Measurements from ENCODE around the gene DGLUCY. TPM values are rescaled to one million over a fixed set of nuclear protein-coding genes. Genes with fewer than 3 reads are reported as not detected.

Gene DGLUCY
- total and polyA plus RNA-seq, 2 of the 13 experiments (the other 11 are each of a cell fraction or from before 2014, with no cell fraction given), result 14.8 to 36.3 TPM

DNA sequence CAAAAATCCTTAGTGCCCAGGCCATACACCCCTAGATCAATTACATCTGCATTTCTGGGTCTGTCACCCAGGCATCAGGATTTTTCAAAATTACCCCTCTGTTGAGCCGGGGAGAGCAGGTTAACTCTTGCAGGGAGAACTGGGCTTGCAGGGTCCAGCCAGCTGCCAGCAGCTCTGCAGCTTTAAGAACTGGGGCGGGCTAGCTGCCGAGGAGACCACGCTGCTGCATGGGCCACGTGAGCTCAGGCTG is at the start of gene DGLUCY (continued):
- TF ChIP-seq, protein P1, sequence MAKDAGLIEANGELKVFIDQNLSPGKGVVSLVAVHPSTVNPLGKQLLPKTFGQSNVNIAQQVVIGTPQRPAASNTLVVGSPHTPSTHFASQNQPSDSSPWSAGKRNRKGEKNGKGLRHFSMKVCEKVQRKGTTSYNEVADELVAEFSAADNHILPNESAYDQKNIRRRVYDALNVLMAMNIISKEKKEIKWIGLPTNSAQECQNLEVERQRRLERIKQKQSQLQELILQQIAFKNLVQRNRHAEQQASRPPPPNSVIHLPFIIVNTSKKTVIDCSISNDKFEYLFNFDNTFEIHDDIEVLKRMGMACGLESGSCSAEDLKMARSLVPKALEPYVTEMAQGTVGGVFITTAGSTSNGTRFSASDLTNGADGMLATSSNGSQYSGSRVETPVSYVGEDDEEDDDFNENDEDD (CRISPR knock-in tag; IDR thresholded peaks at IDR 0.05; ENCODE audit: borderline replicate concordance), result peak; percentile 73; the same call in 1 of the 2 replicates
- no peak for TF ChIP-seq MBNL3 (CRISPR knock-in tag; conservative IDR thresholded peaks at IDR 0.05)
- no peak for TF ChIP-seq ESRRA (CRISPR knock-in tag; IDR thresholded peaks at IDR 0.05; ENCODE audit: low read depth)
- TF ChIP-seq ZFP41 (CRISPR knock-in tag; IDR thresholded peaks at IDR 0.05; ENCODE audit: borderline replicate concordance), result no peak
- TF ChIP-seq HOXA9 (CRISPR knock-in tag; IDR thresholded peaks at IDR 0.05; ENCODE audit: borderline replicate concordance), result no peak
- TF ChIP-seq, protein P2, sequence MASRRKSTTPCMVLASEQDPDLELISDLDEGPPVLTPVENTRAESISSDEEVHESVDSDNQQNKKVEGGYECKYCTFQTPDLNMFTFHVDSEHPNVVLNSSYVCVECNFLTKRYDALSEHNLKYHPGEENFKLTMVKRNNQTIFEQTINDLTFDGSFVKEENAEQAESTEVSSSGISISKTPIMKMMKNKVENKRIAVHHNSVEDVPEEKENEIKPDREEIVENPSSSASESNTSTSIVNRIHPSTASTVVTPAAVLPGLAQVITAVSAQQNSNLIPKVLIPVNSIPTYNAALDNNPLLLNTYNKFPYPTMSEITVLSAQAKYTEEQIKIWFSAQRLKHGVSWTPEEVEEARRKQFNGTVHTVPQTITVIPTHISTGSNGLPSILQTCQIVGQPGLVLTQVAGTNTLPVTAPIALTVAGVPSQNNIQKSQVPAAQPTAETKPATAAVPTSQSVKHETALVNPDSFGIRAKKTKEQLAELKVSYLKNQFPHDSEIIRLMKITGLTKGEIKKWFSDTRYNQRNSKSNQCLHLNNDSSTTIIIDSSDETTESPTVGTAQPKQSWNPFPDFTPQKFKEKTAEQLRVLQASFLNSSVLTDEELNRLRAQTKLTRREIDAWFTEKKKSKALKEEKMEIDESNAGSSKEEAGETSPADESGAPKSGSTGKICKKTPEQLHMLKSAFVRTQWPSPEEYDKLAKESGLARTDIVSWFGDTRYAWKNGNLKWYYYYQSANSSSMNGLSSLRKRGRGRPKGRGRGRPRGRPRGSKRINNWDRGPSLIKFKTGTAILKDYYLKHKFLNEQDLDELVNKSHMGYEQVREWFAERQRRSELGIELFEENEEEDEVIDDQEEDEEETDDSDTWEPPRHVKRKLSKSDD (CRISPR knock-in tag; IDR thresholded peaks at IDR 0.05; ENCODE audit: low read depth), result no peak
- TF ChIP-seq ZNF605 (CRISPR knock-in tag; IDR thresholded peaks at IDR 0.05), result 0 out of 2 replicates have a peak, but pooled peaks have one; percentile 21
- no peak for TF ChIP-seq NFKBIZ (CRISPR knock-in tag; IDR thresholded peaks at IDR 0.05)
- TF ChIP-seq, protein P3, sequence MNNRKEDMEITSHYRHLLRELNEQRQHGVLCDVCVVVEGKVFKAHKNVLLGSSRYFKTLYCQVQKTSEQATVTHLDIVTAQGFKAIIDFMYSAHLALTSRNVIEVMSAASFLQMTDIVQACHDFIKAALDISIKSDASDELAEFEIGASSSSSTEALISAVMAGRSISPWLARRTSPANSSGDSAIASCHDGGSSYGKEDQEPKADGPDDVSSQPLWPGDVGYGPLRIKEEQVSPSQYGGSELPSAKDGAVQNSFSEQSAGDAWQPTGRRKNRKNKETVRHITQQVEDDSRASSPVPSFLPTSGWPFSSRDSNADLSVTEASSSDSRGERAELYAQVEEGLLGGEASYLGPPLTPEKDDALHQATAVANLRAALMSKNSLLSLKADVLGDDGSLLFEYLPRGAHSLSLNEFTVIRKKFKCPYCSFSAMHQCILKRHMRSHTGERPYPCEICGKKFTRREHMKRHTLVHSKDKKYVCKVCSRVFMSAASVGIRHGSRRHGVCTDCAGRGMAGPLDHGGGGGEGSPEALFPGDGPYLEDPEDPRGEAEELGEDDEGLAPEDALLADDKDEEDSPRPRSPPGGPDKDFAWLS (CRISPR knock-in tag; IDR thresholded peaks at IDR 0.05; ENCODE audit: borderline replicate concordance), result no peak
- TF ChIP-seq, protein P4, sequence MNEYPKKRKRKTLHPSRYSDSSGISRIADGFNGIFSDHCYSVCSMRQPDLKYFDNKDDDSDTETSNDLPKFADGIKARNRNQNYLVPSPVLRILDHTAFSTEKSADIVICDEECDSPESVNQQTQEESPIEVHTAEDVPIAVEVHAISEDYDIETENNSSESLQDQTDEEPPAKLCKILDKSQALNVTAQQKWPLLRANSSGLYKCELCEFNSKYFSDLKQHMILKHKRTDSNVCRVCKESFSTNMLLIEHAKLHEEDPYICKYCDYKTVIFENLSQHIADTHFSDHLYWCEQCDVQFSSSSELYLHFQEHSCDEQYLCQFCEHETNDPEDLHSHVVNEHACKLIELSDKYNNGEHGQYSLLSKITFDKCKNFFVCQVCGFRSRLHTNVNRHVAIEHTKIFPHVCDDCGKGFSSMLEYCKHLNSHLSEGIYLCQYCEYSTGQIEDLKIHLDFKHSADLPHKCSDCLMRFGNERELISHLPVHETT (CRISPR knock-in tag; conservative IDR thresholded peaks at IDR 0.05), result 0 out of 2 replicates have a peak, but pooled peaks have one; percentile 25
- TF ChIP-seq, protein P5, sequence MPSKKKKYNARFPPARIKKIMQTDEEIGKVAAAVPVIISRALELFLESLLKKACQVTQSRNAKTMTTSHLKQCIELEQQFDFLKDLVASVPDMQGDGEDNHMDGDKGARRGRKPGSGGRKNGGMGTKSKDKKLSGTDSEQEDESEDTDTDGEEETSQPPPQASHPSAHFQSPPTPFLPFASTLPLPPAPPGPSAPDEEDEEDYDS (CRISPR knock-in tag; IDR thresholded peaks at IDR 0.05), result peak; percentile 35; the same call in 1 of the 2 replicates
- no peak for TF ChIP-seq KLF16 (CRISPR knock-in tag; IDR thresholded peaks at IDR 0.05)
- TF ChIP-seq ZNF292 (CRISPR knock-in tag; IDR thresholded peaks at IDR 0.05; ENCODE audit: borderline replicate concordance, low read depth), result peak; percentile 98
- TF ChIP-seq ZNF747 (CRISPR knock-in tag; IDR thresholded peaks at IDR 0.05; ENCODE audit: borderline replicate concordance), result no peak; the same call in 1 of the 2 replicates
- TF ChIP-seq MYNN (CRISPR knock-in tag; IDR thresholded peaks at IDR 0.05; ENCODE audit: low read depth), result no peak
- no peak for TF ChIP-seq SMARCC2 (IDR thresholded peaks at IDR 0.05)
- TF ChIP-seq, protein P6, sequence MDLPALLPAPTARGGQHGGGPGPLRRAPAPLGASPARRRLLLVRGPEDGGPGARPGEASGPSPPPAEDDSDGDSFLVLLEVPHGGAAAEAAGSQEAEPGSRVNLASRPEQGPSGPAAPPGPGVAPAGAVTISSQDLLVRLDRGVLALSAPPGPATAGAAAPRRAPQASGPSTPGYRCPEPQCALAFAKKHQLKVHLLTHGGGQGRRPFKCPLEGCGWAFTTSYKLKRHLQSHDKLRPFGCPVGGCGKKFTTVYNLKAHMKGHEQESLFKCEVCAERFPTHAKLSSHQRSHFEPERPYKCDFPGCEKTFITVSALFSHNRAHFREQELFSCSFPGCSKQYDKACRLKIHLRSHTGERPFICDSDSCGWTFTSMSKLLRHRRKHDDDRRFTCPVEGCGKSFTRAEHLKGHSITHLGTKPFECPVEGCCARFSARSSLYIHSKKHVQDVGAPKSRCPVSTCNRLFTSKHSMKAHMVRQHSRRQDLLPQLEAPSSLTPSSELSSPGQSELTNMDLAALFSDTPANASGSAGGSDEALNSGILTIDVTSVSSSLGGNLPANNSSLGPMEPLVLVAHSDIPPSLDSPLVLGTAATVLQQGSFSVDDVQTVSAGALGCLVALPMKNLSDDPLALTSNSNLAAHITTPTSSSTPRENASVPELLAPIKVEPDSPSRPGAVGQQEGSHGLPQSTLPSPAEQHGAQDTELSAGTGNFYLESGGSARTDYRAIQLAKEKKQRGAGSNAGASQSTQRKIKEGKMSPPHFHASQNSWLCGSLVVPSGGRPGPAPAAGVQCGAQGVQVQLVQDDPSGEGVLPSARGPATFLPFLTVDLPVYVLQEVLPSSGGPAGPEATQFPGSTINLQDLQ (CRISPR knock-in tag; IDR thresholded peaks at IDR 0.05), result no peak
- TF ChIP-seq SALL2 (CRISPR knock-in tag; IDR thresholded peaks at IDR 0.05), result no peak
- peak; percentile 71 for TF ChIP-seq ZNF652 (CRISPR knock-in tag; IDR thresholded peaks at IDR 0.05; ENCODE audit: borderline replicate concordance, low read depth)
- 0 out of 2 replicates have a peak, but pooled peaks have one; percentile 13 for TF ChIP-seq RXRB (CRISPR knock-in tag; IDR thresholded peaks at IDR 0.05; ENCODE audit: borderline replicate concordance)

Data from HepG2 (cell line).